ENCODE measurements around the gene ZSCAN10.

GRCh38 chr16:3121851-3122467 is 22.9 kb upstream of the ZSCAN10 start:
- TF ChIP-seq CTCF (IDR thresholded peaks at IDR 0.05) (no peak), POLR2A (IDR thresholded peaks at IDR 0.05) (no peak)

Data from thyroid gland (tissue), 4 donors.